ENCODE results near the gene PTH1R. TPM values are rescaled to one million over a fixed set of nuclear protein-coding genes. Genes with fewer than 3 reads are reported as not detected.

PTH1R gene
- total RNA-seq, 1 donor from 2014 or later: 6.2 TPM

- H3K27ac Mint-ChIP-seq (ENCODE audit: unreplicated experiment): no peak overlapping the region
- no peak overlapping the region for H3K4me3 Mint-ChIP-seq (ENCODE audit: unreplicated experiment)
- peaks cover 47% of the 10 kb centered on the region for H3K36me3 Mint-ChIP-seq (ENCODE audit: low read depth, unreplicated experiment)
- no peak for TF ChIP-seq CTCF (IDR thresholded peaks at IDR 0.05; ENCODE audit: unreplicated experiment)
- H3K27me3 Mint-ChIP-seq (ENCODE audit: unreplicated experiment): peaks cover 6% of the 10 kb centered on the region
- DNase-seq (ENCODE audit: low spot score): no peak
- no peaks in the 10 kb centered on the region for H3K9me3 Mint-ChIP-seq (ENCODE audit: unreplicated experiment)
- H3K4me1 Mint-ChIP-seq (ENCODE audit: unreplicated experiment): peaks cover 11% of the 10 kb centered on the region
These were observed 44.4 kb downstream of the PTH1R start for GRCh38 chr3:46921871-46922271.

GRCh38 chr3:46922426-46922825, 44.9 kb downstream of the PTH1R start:
- H3K27me3 Mint-ChIP-seq (ENCODE audit: unreplicated experiment): peaks cover 6% of the 10 kb centered on the region
- H3K4me1 Mint-ChIP-seq (ENCODE audit: unreplicated experiment): peaks cover 16% of the 10 kb centered on the region
- no peak for TF ChIP-seq CTCF (IDR thresholded peaks at IDR 0.05; ENCODE audit: unreplicated experiment)
- no peak for DNase-seq (ENCODE audit: low spot score)
- H3K36me3 Mint-ChIP-seq (ENCODE audit: low read depth, unreplicated experiment): peaks cover 47% of the 10 kb centered on the region
- H3K9me3 Mint-ChIP-seq (ENCODE audit: unreplicated experiment): no peaks in the 10 kb centered on the region
- no peak overlapping the region for H3K27ac Mint-ChIP-seq (ENCODE audit: unreplicated experiment)
- H3K4me3 Mint-ChIP-seq (ENCODE audit: unreplicated experiment): no peak overlapping the region

- H3K36me3 Mint-ChIP-seq (ENCODE audit: low read depth, unreplicated experiment): peaks cover 42% of the 10 kb centered on the region
- no peak for TF ChIP-seq CTCF (IDR thresholded peaks at IDR 0.05; ENCODE audit: unreplicated experiment)
- no peaks in the 10 kb centered on the region for H3K9me3 Mint-ChIP-seq (ENCODE audit: unreplicated experiment)
- no peak overlapping the region for H3K27ac Mint-ChIP-seq (ENCODE audit: unreplicated experiment)
- DNase-seq (ENCODE audit: low spot score): no peak
- H3K4me3 Mint-ChIP-seq (ENCODE audit: unreplicated experiment): no peak overlapping the region
- H3K4me1 Mint-ChIP-seq (ENCODE audit: unreplicated experiment): peaks cover 19% of the 10 kb centered on the region
- peaks cover 6% of the 10 kb centered on the region for H3K27me3 Mint-ChIP-seq (ENCODE audit: unreplicated experiment)
These were observed 45.5 kb downstream of the PTH1R start for GRCh38 chr3:46922871-46923558.

- no peak overlapping the region for H3K27ac Mint-ChIP-seq (ENCODE audit: unreplicated experiment)
- peaks cover 19% of the 10 kb centered on the region for H3K4me1 Mint-ChIP-seq (ENCODE audit: unreplicated experiment)
- peaks cover 42% of the 10 kb centered on the region for H3K36me3 Mint-ChIP-seq (ENCODE audit: low read depth, unreplicated experiment)
- H3K4me3 Mint-ChIP-seq (ENCODE audit: unreplicated experiment): no peak overlapping the region
- DNase-seq (ENCODE audit: low spot score): peak; percentile 57
- peak; percentile 74 for TF ChIP-seq CTCF (IDR thresholded peaks at IDR 0.05; ENCODE audit: unreplicated experiment)
- H3K27me3 Mint-ChIP-seq (ENCODE audit: unreplicated experiment): peaks cover 6% of the 10 kb centered on the region
- H3K9me3 Mint-ChIP-seq (ENCODE audit: unreplicated experiment): no peaks in the 10 kb centered on the region
These were observed 46.2 kb downstream of the PTH1R start for GRCh38 chr3:46923559-46924350.

Data from endothelial cell (in vitro differentiated cells).